ENCODE measurements around the gene SORCS1. TPM values are rescaled to one million over a fixed set of nuclear protein-coding genes. Genes with fewer than 3 reads are reported as not detected.

SORCS1 gene
- total and polyA plus RNA-seq, 2 experiments from 2014 or later, result not detected

DNA sequence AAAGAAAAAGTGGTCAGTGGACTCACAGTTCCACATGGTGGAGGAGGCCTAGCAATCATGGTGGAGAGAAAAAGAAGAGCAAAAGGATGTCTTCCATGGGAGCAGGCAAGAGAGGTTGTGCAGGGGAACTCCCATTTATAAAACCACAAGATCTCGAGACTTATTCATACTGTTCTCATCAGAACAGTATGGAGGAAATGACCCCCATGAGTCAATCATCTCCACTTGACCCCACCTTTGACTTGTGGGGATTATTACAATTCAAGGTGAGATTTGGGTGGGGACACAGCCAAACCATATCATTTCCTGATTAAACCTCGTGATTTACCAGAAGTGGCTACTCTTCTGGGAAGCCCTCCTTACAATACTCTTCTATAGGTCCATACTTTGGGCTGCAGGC is 160.1 kb downstream of the SORCS1 start:
- H3K4me1 ChIP-seq (ENCODE audit: insufficient read depth), result no peaks in the 10 kb centered on the region
- no peak overlapping the region for H3K4me2 ChIP-seq (ENCODE audit: unreplicated experiment)
- H3K9ac ChIP-seq, result no peak overlapping the region
- DNase-seq, result no peak
- no peaks in the 10 kb centered on the region for H4K20me1 ChIP-seq (ENCODE audit: insufficient read depth)
- no peaks in the 10 kb centered on the region for H3K79me2 ChIP-seq (ENCODE audit: insufficient read depth)
- no peaks in the 10 kb centered on the region for H3F3A ChIP-seq (ENCODE audit: insufficient read depth)
- H3K9me3 ChIP-seq (ENCODE audit: low read depth), result no peaks in the 10 kb centered on the region
- no peak overlapping the region for H2AFZ ChIP-seq
- in situ Hi-C loops (cut with MboI), result no loop called here
- H3K9me2 ChIP-seq (ENCODE audit: insufficient read depth), result no peaks in the 10 kb centered on the region
- no peak overlapping the region for H3K4me3 ChIP-seq
- WGBS, 2 experiments (ENCODE audit: low coverage in 1 of 2, low lambda C conversion rate in 2 of 2, missing lambda C conversion rate in 2 of 2), result 39 to 41% methylated on average over 2 of the region's 2 CpGs
- TF ChIP-seq EZH2 (IDR thresholded peaks at IDR 0.05; ENCODE audit: insufficient read depth, poor library complexity, severe bottlenecking), result no peak
- no peak for TF ChIP-seq EZH2phosphoT487 (IDR thresholded peaks at IDR 0.05; ENCODE audit: insufficient read depth, low read depth)
- no peak overlapping the region for H3K27ac ChIP-seq
- no peaks in the 10 kb centered on the region for H3K36me3 ChIP-seq (ENCODE audit: low read depth)
- no peaks in the 10 kb centered on the region for H3K27me3 ChIP-seq (replicated peaks; ENCODE audit: insufficient read depth)

GRCh38 chr10:107002068-107002467 is 162.4 kb downstream of the SORCS1 start:
- in situ Hi-C loops (cut with MboI), result no loop called here

GRCh38 chr10:106999118-106999707 is 165.3 kb downstream of the SORCS1 start:
- H3K27ac ChIP-seq, result no peak overlapping the region
- no peaks in the 10 kb centered on the region for H3K27me3 ChIP-seq (replicated peaks; ENCODE audit: insufficient read depth)
- H3K4me2 ChIP-seq (ENCODE audit: unreplicated experiment), result no peak overlapping the region
- no peaks in the 10 kb centered on the region for H3K4me1 ChIP-seq (ENCODE audit: insufficient read depth)
- in situ Hi-C loops (cut with MboI), result no loop called here
- no peaks in the 10 kb centered on the region for H3K79me2 ChIP-seq (ENCODE audit: insufficient read depth)
- H3K36me3 ChIP-seq (ENCODE audit: low read depth), result no peaks in the 10 kb centered on the region
- no peak overlapping the region for H3K4me3 ChIP-seq
- no peak overlapping the region for H2AFZ ChIP-seq
- no peak for TF ChIP-seq EZH2 (IDR thresholded peaks at IDR 0.05; ENCODE audit: insufficient read depth, poor library complexity, severe bottlenecking)
- no peak for TF ChIP-seq EZH2phosphoT487 (IDR thresholded peaks at IDR 0.05; ENCODE audit: insufficient read depth, low read depth)
- H3K9me2 ChIP-seq (ENCODE audit: insufficient read depth), result no peaks in the 10 kb centered on the region
- no peaks in the 10 kb centered on the region for H4K20me1 ChIP-seq (ENCODE audit: insufficient read depth)
- 13 to 15% methylated on average over 3 of the region's 3 CpGs for WGBS, 2 experiments (ENCODE audit: low coverage in 1 of 2, low lambda C conversion rate in 2 of 2, missing lambda C conversion rate in 2 of 2)
- no peaks in the 10 kb centered on the region for H3F3A ChIP-seq (ENCODE audit: insufficient read depth)
- no peaks in the 10 kb centered on the region for H3K9me3 ChIP-seq (ENCODE audit: low read depth)
- no peak for DNase-seq
- H3K9ac ChIP-seq, result no peak overlapping the region

More at GRCh38 chr10:107002068-107002467, 162.4 kb downstream of the SORCS1 start:
- H3K36me3 ChIP-seq (ENCODE audit: low read depth), result no peaks in the 10 kb centered on the region
- H3K9ac ChIP-seq, result no peak overlapping the region
- H3K27ac ChIP-seq, result no peak overlapping the region
- no peaks in the 10 kb centered on the region for H3K9me2 ChIP-seq (ENCODE audit: insufficient read depth)
- no peaks in the 10 kb centered on the region for H3K27me3 ChIP-seq (replicated peaks; ENCODE audit: insufficient read depth)
- DNase-seq, result no peak
- H3K4me2 ChIP-seq (ENCODE audit: unreplicated experiment), result no peak overlapping the region
- no peak overlapping the region for H2AFZ ChIP-seq
- no peaks in the 10 kb centered on the region for H3K9me3 ChIP-seq (ENCODE audit: low read depth)
- TF ChIP-seq EZH2phosphoT487 (IDR thresholded peaks at IDR 0.05; ENCODE audit: insufficient read depth, low read depth) (no peak), EZH2 (IDR thresholded peaks at IDR 0.05; ENCODE audit: insufficient read depth, poor library complexity, severe bottlenecking) (no peak)
- no peak overlapping the region for H3K4me3 ChIP-seq
- H3F3A ChIP-seq (ENCODE audit: insufficient read depth), result no peaks in the 10 kb centered on the region
- no peaks in the 10 kb centered on the region for H4K20me1 ChIP-seq (ENCODE audit: insufficient read depth)
- 32 to 39% methylated on average over 3 of the region's 3 CpGs for WGBS, 2 experiments (ENCODE audit: low coverage in 1 of 2, low lambda C conversion rate in 2 of 2, missing lambda C conversion rate in 2 of 2)
- H3K79me2 ChIP-seq (ENCODE audit: insufficient read depth), result no peaks in the 10 kb centered on the region
- H3K4me1 ChIP-seq (ENCODE audit: insufficient read depth), result no peaks in the 10 kb centered on the region

DNA sequence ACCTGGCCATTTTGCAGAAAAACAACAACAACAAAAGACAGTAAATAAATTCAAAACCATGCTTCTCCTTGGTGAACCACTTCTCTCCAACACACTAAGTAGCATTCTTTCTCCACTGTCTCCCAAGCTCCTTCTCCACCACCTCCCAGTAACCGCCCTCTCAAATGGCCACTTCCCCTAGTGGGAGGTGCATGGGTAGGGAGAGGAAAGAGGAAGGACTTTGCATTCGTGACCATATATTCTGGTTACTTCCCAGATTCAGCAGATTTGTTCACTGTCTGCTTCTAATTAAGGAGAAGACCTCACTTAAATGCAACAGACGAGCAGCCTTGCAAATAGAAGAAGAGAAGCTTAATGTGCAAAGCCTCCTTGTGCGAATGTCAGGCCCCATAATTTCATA is 166.8 kb downstream of the SORCS1 start:
- Histone ChIP-seq H4K20me1 (ENCODE audit: insufficient read depth) (no peaks in the 10 kb centered on the region), H3K9me2 (ENCODE audit: insufficient read depth) (no peaks in the 10 kb centered on the region), H2AFZ (no peak overlapping the region), H3F3A (ENCODE audit: insufficient read depth) (no peaks in the 10 kb centered on the region), H3K4me3 (no peak overlapping the region), H3K27me3 (replicated peaks; ENCODE audit: insufficient read depth) (no peaks in the 10 kb centered on the region), H3K4me2 (ENCODE audit: unreplicated experiment) (no peak overlapping the region), H3K4me1 (ENCODE audit: insufficient read depth) (no peaks in the 10 kb centered on the region), H3K27ac (no peak overlapping the region), H3K79me2 (ENCODE audit: insufficient read depth) (no peaks in the 10 kb centered on the region), H3K36me3 (ENCODE audit: low read depth) (no peaks in the 10 kb centered on the region), H3K9ac (no peak overlapping the region), H3K9me3 (ENCODE audit: low read depth) (no peaks in the 10 kb centered on the region)
- DNase-seq, result no peak
- no peak for TF ChIP-seq EZH2phosphoT487 (IDR thresholded peaks at IDR 0.05; ENCODE audit: insufficient read depth, low read depth)
- TF ChIP-seq EZH2 (IDR thresholded peaks at IDR 0.05; ENCODE audit: insufficient read depth, poor library complexity, severe bottlenecking), result no peak
- 19 to 25% methylated on average over 4 of the region's 4 CpGs for WGBS, 2 experiments (ENCODE audit: low coverage in 1 of 2, low lambda C conversion rate in 2 of 2, missing lambda C conversion rate in 2 of 2)
- in situ Hi-C loops (cut with MboI), result no loop called here

GRCh38 chr10:106996510-106996909 is 168.0 kb downstream of the SORCS1 start:
- no peak overlapping the region for H3K27ac ChIP-seq
- no peak overlapping the region for H3K4me2 ChIP-seq (ENCODE audit: unreplicated experiment)
- H2AFZ ChIP-seq, result no peak overlapping the region
- H3K9ac ChIP-seq, result no peak overlapping the region
- no peaks in the 10 kb centered on the region for H3F3A ChIP-seq (ENCODE audit: insufficient read depth)
- no peaks in the 10 kb centered on the region for H3K36me3 ChIP-seq (ENCODE audit: low read depth)
- in situ Hi-C loops (cut with MboI), result no loop called here
- H3K9me3 ChIP-seq (ENCODE audit: low read depth), result no peaks in the 10 kb centered on the region
- no peaks in the 10 kb centered on the region for H3K27me3 ChIP-seq (replicated peaks; ENCODE audit: insufficient read depth)
- DNase-seq, result no peak
- H3K79me2 ChIP-seq (ENCODE audit: insufficient read depth), result no peaks in the 10 kb centered on the region
- no peaks in the 10 kb centered on the region for H3K4me1 ChIP-seq (ENCODE audit: insufficient read depth)
- H4K20me1 ChIP-seq (ENCODE audit: insufficient read depth), result no peaks in the 10 kb centered on the region
- no peaks in the 10 kb centered on the region for H3K9me2 ChIP-seq (ENCODE audit: insufficient read depth)
- TF ChIP-seq EZH2 (IDR thresholded peaks at IDR 0.05; ENCODE audit: insufficient read depth, poor library complexity, severe bottlenecking) (no peak), EZH2phosphoT487 (IDR thresholded peaks at IDR 0.05; ENCODE audit: insufficient read depth, low read depth) (no peak)
- 25 to 33% methylated on average over 3 of the region's 3 CpGs for WGBS, 2 experiments (ENCODE audit: low coverage in 1 of 2, low lambda C conversion rate in 2 of 2, missing lambda C conversion rate in 2 of 2)
- no peak overlapping the region for H3K4me3 ChIP-seq

Data from GM23248 (cell line).